HepG2 (cell line): ENCODE measurements around the gene CD164L2. TPM values are rescaled to one million over a fixed set of nuclear protein-coding genes. Genes with fewer than 3 reads are reported as not detected.
A peak's percentile ranks its signal among the peaks of the same experiment; 100 is the strongest.

Experiments used
- ATAC-seq: fragments of 200-7000 bp; cut with Tn5 transposase; 3 replicates; pipeline ENCODE4 v1.9.1; 2020; ENCODE audit warnings: mild to moderate bottlenecking, moderate library complexity
- BruUV-seq: library from RNA; stranded (reverse); fragments of 400-500 nt; replicated peaks from 2 replicates; lab custom pipeline; 2021; lab: Mats Ljungman, UMichigan
- CTCF ChIA-PET: fragments of 300-600 bp; formaldehyde crosslinking; extraction: SDS; loops from one replicate; lab custom pipeline; 2021; ENCODE audit warnings: low total read pairs, inconsistent platforms, low intra/inter-chr PET ratio; lab: Yijun Ruan, JAX
- POLR2A ChIA-PET: fragments of 350-600 bp; sonication (Branson Sonifier 250); formaldehyde crosslinking; loops from one replicate; lab custom pipeline; 2020; ENCODE audit warnings: antibody characterized with exemption, inconsistent platforms; lab: Yijun Ruan, JAX
- DNase-seq: peaks from one replicate; pipeline ENCODE4 v3.0.0-alpha.2; 2015; ENCODE audit warnings: low spot score
- FAIRE-seq: peaks from 3 replicates; lab custom pipeline; 2011; peaks lifted over from hg19 to GRCh38; lab: Jason Lieb, UNC
- H2AFZ ChIP-seq: one replicate; pipeline ENCODE4 v1.6.1; 2011; ENCODE audit warnings: low read length, inconsistent platforms
- H3K27ac ChIP-seq: fragments of 300-600 bp; 3 replicates; pipeline ENCODE4 v1.8.0; 2011; ENCODE audit warnings: mixed run types, mild to moderate bottlenecking, mixed read lengths, low read length, inconsistent platforms; ENCODE audit not compliant: insufficient read depth; ENCODE audit errors: extremely low read length
- H3K27me3 ChIP-seq, 2 experiments: fragments of 200-600 bp in 1 of 2; 2 replicates in 1 of 2; 3 replicates in 1 of 2; pipeline versions ENCODE4 v1.6.0 to v1.8.0; 2011; ENCODE audit warnings: low read length in 2 of 2, mild to moderate bottlenecking in 2 of 2, moderate library complexity in 2 of 2, inconsistent platforms in 1 of 2; ENCODE audit not compliant: insufficient read depth in 2 of 2, control insufficient read depth in 1 of 2
- H3K36me3 ChIP-seq, 2 experiments: fragments of 200-600 bp in 1 of 2; replicated peaks in 1 of 2; 2 replicates in 1 of 2; 3 replicates in 1 of 2; pipeline versions ENCODE4 v1.5.1 to v1.8.0; 2011; ENCODE audit warnings: low read length in 2 of 2, inconsistent platforms in 1 of 2; ENCODE audit not compliant: insufficient read depth in 2 of 2, control insufficient read depth in 1 of 2
- H3K4me1 ChIP-seq: 2 replicates; pipeline ENCODE4 v1.5.1; 2012; ENCODE audit warnings: low read length, inconsistent platforms; ENCODE audit not compliant: insufficient read depth
- H3K4me2 ChIP-seq: 2 replicates; pipeline ENCODE4 v1.6.0; 2011; ENCODE audit warnings: low read depth, low read length, inconsistent platforms
- H3K4me3 ChIP-seq, 3 experiments: fragments of 200-600 bp in 1 of 3; sonication (generic), shearing (Covaris generic) in 1 of 3; replicated peaks in 1 of 3; 2 replicates each; pipeline ENCODE4 v1.5.1; 2011 to 2016; ENCODE audit warnings: low read length in 3 of 3, inconsistent platforms in 2 of 3, low read depth in 2 of 3, mild to moderate bottlenecking in 2 of 3, control low read depth in 1 of 3, mixed read lengths in 1 of 3; ENCODE audit not compliant: insufficient read depth in 1 of 3
- H3K79me2 ChIP-seq: one replicate; pipeline ENCODE4 v1.6.1; 2011; ENCODE audit warnings: low read length, inconsistent platforms; ENCODE audit not compliant: insufficient read depth
- H3K9ac ChIP-seq: 2 replicates; pipeline ENCODE4 v1.6.0; 2011; ENCODE audit warnings: mild to moderate bottlenecking, low read depth, low read length, inconsistent platforms; ENCODE audit not compliant: insufficient read depth
- H3K9me3 ChIP-seq: 2 replicates; pipeline ENCODE4 v1.5.1; 2012; ENCODE audit warnings: mild to moderate bottlenecking, low read length
- H4K20me1 ChIP-seq: 2 replicates; pipeline ENCODE4 v1.6.0; 2011; ENCODE audit warnings: inconsistent platforms, mild to moderate bottlenecking, low read length, moderate library complexity; ENCODE audit not compliant: insufficient read depth
- DRAP1 ChIP-seq: IDR thresholded peaks from 2 replicates; pipeline ENCODE4 v1.6.1; 2016; ENCODE audit warnings: missing genetic modification reagents, missing compliant biosample characterization
- EP300 ChIP-seq, 3 experiments: sonication (generic) in 1 of 3; formaldehyde crosslinking in 1 of 3; IDR thresholded peaks; 2 replicates each; pipeline versions ENCODE4 v1.5.1 to v1.6.1; 2011 to 2020; ENCODE audit warnings: low read depth in 2 of 3, low read length in 2 of 3, borderline replicate concordance in 1 of 3, improper control_type of control experiment in 1 of 3, mild to moderate bottlenecking in 1 of 3, missing genetic modification reagents in 1 of 3, moderate library complexity in 1 of 3
- ESRRA ChIP-seq: sonication (generic); formaldehyde crosslinking; IDR thresholded peaks from 2 replicates; pipeline ENCODE4 v1.5.1; 2020; ENCODE audit warnings: mild to moderate bottlenecking, low read depth, missing genetic modification reagents
- GLI4 ChIP-seq: sonication (generic); formaldehyde crosslinking; IDR thresholded peaks from 2 replicates; pipeline ENCODE4 v1.5.1; 2020; ENCODE audit warnings: missing genetic modification reagents, mild to moderate bottlenecking, moderate library complexity, borderline replicate concordance
- HMGA1 ChIP-seq: sonication (generic); formaldehyde crosslinking; conservative IDR thresholded peaks from 2 replicates; pipeline ENCODE4 v1.4.0; 2020; ENCODE audit warnings: missing genetic modification reagents
- IRX3 ChIP-seq: sonication (generic); formaldehyde crosslinking; IDR thresholded peaks from 2 replicates; pipeline ENCODE4 v1.8.1; 2023; ENCODE audit warnings: mild to moderate bottlenecking, low read depth, missing genetic modification reagents, borderline replicate concordance
- KMT2A ChIP-seq: sonication (generic); formaldehyde crosslinking; IDR thresholded peaks from 2 replicates; pipeline ENCODE4 v1.4.0; 2020; ENCODE audit warnings: missing genetic modification reagents
- NCOR1 ChIP-seq: fragments of 200-600 bp; sonication (generic); IDR thresholded peaks from 2 replicates; pipeline ENCODE4 v1.7.0; 2017; ENCODE audit warnings: antibody characterized with exemption, low read length, borderline replicate concordance
- RORA ChIP-seq: sonication (generic); formaldehyde crosslinking; IDR thresholded peaks from 2 replicates; pipeline ENCODE4 v1.5.0; 2020; ENCODE audit warnings: mild to moderate bottlenecking, missing genetic modification reagents, moderate library complexity
- SP4 ChIP-seq: sonication (generic); formaldehyde crosslinking; IDR thresholded peaks from 2 replicates; pipeline ENCODE4 v1.8.1; 2023; ENCODE audit warnings: mild to moderate bottlenecking, missing genetic modification reagents
- TOPORS ChIP-seq: sonication (generic); formaldehyde crosslinking; IDR thresholded peaks from 2 replicates; pipeline ENCODE4 v1.8.0; 2023; ENCODE audit warnings: mild to moderate bottlenecking, missing genetic modification reagents
- ZBTB33 ChIP-seq: sonication (generic); formaldehyde crosslinking; IDR thresholded peaks from 2 replicates; pipeline ENCODE4 v1.4.0; 2020; ENCODE audit warnings: missing genetic modification reagents
- ZFP1 ChIP-seq: IDR thresholded peaks from 2 replicates; pipeline ENCODE4 v1.6.1; 2016
- ZNF20 ChIP-seq: sonication (generic); formaldehyde crosslinking; IDR thresholded peaks from 2 replicates; pipeline ENCODE4 v1.4.0; 2020; ENCODE audit warnings: mild to moderate bottlenecking, moderate library complexity, missing genetic modification reagents
- ZNF253 ChIP-seq: sonication (generic); formaldehyde crosslinking; IDR thresholded peaks from 2 replicates; pipeline ENCODE4 v1.8.0; 2022; ENCODE audit warnings: mild to moderate bottlenecking, missing genetic modification reagents, borderline replicate concordance
- ZNF263 ChIP-seq: sonication (generic); formaldehyde crosslinking; IDR thresholded peaks from 2 replicates; pipeline ENCODE4 v1.4.0; 2020; ENCODE audit warnings: missing genetic modification reagents
- ZNF572 ChIP-seq: sonication (generic); formaldehyde crosslinking; IDR thresholded peaks from 2 replicates; pipeline ENCODE4 v1.5.1; 2020; ENCODE audit warnings: mild to moderate bottlenecking, missing genetic modification reagents
- ZNF790 ChIP-seq: sonication (generic); formaldehyde crosslinking; IDR thresholded peaks from 2 replicates; pipeline ENCODE4 v1.8.0; 2022; ENCODE audit warnings: missing genetic modification reagents, mild to moderate bottlenecking, borderline replicate concordance
- WGBS: methylation state at CpG from one replicate; pipeline ENCODE4 v1.1.6; 2017; ENCODE audit warnings: low lambda C conversion rate; 5-methylcytosine and 5-hydroxymethylcytosine counted together
- in situ Hi-C: cut with HindIII; loops from 2 replicates; pipeline ENCODE4 v1.10.0; 2017; ENCODE audit warnings: low pct_unique_long_range_greater_than_20kb; ENCODE audit not compliant: extremely low pct_ligation_motif_present
- intact Hi-C: fragments of 100-400 bp; cut with micrococcal nuclease; formaldehyde crosslinking; loops from one replicate; pipeline ENCODE4 v1.10.0; 2022; ENCODE audit not compliant: unreplicated experiment
- polyA plus RNA-seq, 8 experiments: library from polyadenylated mRNA; depleted of rRNA in 3 of 8; stranded (reverse) in 7 of 8; unstranded in 1 of 8; fragments of >200 nt; fragmentation: Illumina TruSeq in 4 of 8; extraction: Trizol in 4 of 8; gene quantifications; 2 replicates each; pipeline versions ENCODE4 v1.2.1 to v1.2.3, GENCODE V29; 2011 to 2016; ENCODE audit warnings: low read depth in 4 of 8, missing spikeins in 1 of 8, mixed read lengths in 1 of 8; ENCODE audit not compliant: insufficient read depth in 1 of 8
- total RNA-seq, 5 experiments: library from RNA; depleted of rRNA; stranded (reverse); fragments of >200 nt; fragmentation: Illumina TruSeq; extraction: Trizol; gene quantifications; 2 replicates each; pipeline ENCODE4 v1.2.3, GENCODE V29; 2016; ENCODE audit warnings: low read depth in 1 of 5
- TF ChIP-seq, protein P1 (sequence below): sonication (generic); formaldehyde crosslinking; IDR thresholded peaks from 2 replicates; pipeline ENCODE4 v1.4.0; 2020; ENCODE audit warnings: missing genetic modification reagents
- TF ChIP-seq, protein P2 (sequence below): sonication (generic); formaldehyde crosslinking; IDR thresholded peaks from 2 replicates; pipeline ENCODE4 v1.5.0; 2020; ENCODE audit warnings: mild to moderate bottlenecking, missing genetic modification reagents, moderate library complexity

CD164L2 gene
- total and polyA plus RNA-seq, 2 of the 13 experiments (the other 11 are each of a cell fraction or from before 2014, with no cell fraction given), result not detected

GRCh38 chr1:27428316-27429028 lies 45.3 kb upstream of the CD164L2 start:
- H3K27me3 ChIP-seq, result no peaks in the 10 kb centered on the region
- H3K79me2 ChIP-seq, result peaks cover 19% of the 10 kb centered on the region
- WGBS, result 55% methylated on average over 17 of the region's 17 CpGs
- peak overlapping the region; percentile 71 for H3K27ac ChIP-seq
- FAIRE-seq, result no peak
- in situ Hi-C loops (no loop called here), intact Hi-C loops (no loop called here)
- H3K36me3 ChIP-seq, result peaks cover 16 to 39% of the 10 kb centered on the region in 2 experiments
- POLR2A ChIA-PET, result interaction anchor here (1.0 to 1.6 kb wide), 2 partner anchors 11 to 62 kb away, joined by 3 to 4 read pairs; no protein-coding TSS in a partner anchor
- peaks cover 4% of the 10 kb centered on the region for H4K20me1 ChIP-seq
- H3K4me3 ChIP-seq, result no peak overlapping the region
- CTCF ChIA-PET, result no interaction called here
- peak; percentile 64 for ATAC-seq
- DNase-seq, result no peak
- H2AFZ ChIP-seq, result no peak overlapping the region
- peaks cover 38% of the 10 kb centered on the region for H3K4me1 ChIP-seq
- no TSS peak for BruUV-seq
- peak overlapping the region; percentile 23; the same call in 1 of the 2 replicates for H3K9ac ChIP-seq
- no peaks in the 10 kb centered on the region for H3K9me3 ChIP-seq
- H3K4me2 ChIP-seq, result no peak overlapping the region
- TF ChIP-seq, protein P1, sequence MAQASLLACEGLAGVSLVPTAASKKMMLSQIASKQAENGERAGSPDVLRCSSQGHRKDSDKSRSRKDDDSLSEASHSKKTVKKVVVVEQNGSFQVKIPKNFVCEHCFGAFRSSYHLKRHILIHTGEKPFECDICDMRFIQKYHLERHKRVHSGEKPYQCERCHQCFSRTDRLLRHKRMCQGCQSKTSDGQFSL (CRISPR knock-in tag), result no peak
- TF ChIP-seq DRAP1, result no peak
- TF ChIP-seq RORA (CRISPR knock-in tag), result no peak
- no peak for TF ChIP-seq NCOR1
- 0 out of 2 replicates have a peak, but pooled peaks have one; percentile 10 for TF ChIP-seq ZBTB33 (CRISPR knock-in tag)
- no peak for TF ChIP-seq ESRRA (CRISPR knock-in tag)
- TF ChIP-seq ZNF263 (CRISPR knock-in tag), result no peak
- TF ChIP-seq ZNF790 (CRISPR knock-in tag), result no peak
- no peak for TF ChIP-seq TOPORS (CRISPR knock-in tag)
- TF ChIP-seq KMT2A (CRISPR knock-in tag), result no peak
- TF ChIP-seq ZFP1, result no peak
- no peak for TF ChIP-seq IRX3 (CRISPR knock-in tag)
- no peak for TF ChIP-seq ZNF572 (CRISPR knock-in tag)
- no peak for TF ChIP-seq HMGA1 (CRISPR knock-in tag)
- TF ChIP-seq, protein P2, sequence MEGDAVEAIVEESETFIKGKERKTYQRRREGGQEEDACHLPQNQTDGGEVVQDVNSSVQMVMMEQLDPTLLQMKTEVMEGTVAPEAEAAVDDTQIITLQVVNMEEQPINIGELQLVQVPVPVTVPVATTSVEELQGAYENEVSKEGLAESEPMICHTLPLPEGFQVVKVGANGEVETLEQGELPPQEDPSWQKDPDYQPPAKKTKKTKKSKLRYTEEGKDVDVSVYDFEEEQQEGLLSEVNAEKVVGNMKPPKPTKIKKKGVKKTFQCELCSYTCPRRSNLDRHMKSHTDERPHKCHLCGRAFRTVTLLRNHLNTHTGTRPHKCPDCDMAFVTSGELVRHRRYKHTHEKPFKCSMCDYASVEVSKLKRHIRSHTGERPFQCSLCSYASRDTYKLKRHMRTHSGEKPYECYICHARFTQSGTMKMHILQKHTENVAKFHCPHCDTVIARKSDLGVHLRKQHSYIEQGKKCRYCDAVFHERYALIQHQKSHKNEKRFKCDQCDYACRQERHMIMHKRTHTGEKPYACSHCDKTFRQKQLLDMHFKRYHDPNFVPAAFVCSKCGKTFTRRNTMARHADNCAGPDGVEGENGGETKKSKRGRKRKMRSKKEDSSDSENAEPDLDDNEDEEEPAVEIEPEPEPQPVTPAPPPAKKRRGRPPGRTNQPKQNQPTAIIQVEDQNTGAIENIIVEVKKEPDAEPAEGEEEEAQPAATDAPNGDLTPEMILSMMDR (CRISPR knock-in tag), result peak; percentile 17; the same call in 1 of the 2 replicates
- TF ChIP-seq ZNF20, result no peak
- TF ChIP-seq GLI4 (CRISPR knock-in tag), result no peak
- TF ChIP-seq EP300 (IDR thresholded peaks at IDR 0.05; ENCODE audit: low read depth in 2 of 2, low read length in 2 of 2), result 0 out of 4 replicates have a peak, but pooled peaks of 1 of the 2 experiments have one; percentile 4
- no peak for TF ChIP-seq EP300 (CRISPR knock-in tag; IDR thresholded peaks at IDR 0.05; ENCODE audit: borderline replicate concordance)
- no peak for TF ChIP-seq ZNF253 (CRISPR knock-in tag)
- no peak for TF ChIP-seq SP4 (CRISPR knock-in tag)
